Heart right ventricle (tissue), 16 donors: Measurements from ENCODE around the gene HMGCLL1. TPM values are rescaled to one million over a fixed set of nuclear protein-coding genes. Genes with fewer than 3 reads are reported as not detected.

Source experiments
- ATAC-seq, 8 donors: fragments of 200-7000 bp; cut with Tn5 transposase; one replicate each; pipeline ENCODE4 v1.9.1; 2020; ENCODE audit warnings: mild to moderate bottlenecking in 8 of 8, moderate library complexity in 8 of 8, moderate number of reproducible peaks in 1 of 8
- DNase-seq, 2 donors: peaks; one replicate each; pipeline ENCODE4 v3.0.0-alpha.2; 2020
- H3K27ac ChIP-seq, 10 donors: fragments of 200-600 bp; sonication (generic) in 2 of 10; one replicate each; pipeline versions ENCODE4 v1.5.0 to v1.8.0; 2020 to 2022; ENCODE audit warnings: mild to moderate bottlenecking in 3 of 10
- H3K27me3 ChIP-seq, 7 donors: fragments of 200-600 bp; one replicate each; pipeline ENCODE4 v1.8.0; 2021 to 2022; ENCODE audit warnings: mild to moderate bottlenecking in 2 of 7
- H3K36me3 ChIP-seq, 9 donors: fragments of 200-600 bp; sonication (generic) in 1 of 9; one replicate each; pipeline versions ENCODE4 v1.5.0 to v1.8.0; 2020 to 2022; ENCODE audit warnings: mild to moderate bottlenecking in 2 of 9
- H3K4me1 ChIP-seq, 9 donors: fragments of 200-600 bp; sonication (generic) in 1 of 9; one replicate each; pipeline versions ENCODE4 v1.5.0 to v1.8.0; 2020 to 2022; ENCODE audit warnings: mild to moderate bottlenecking in 4 of 9
- H3K4me3 ChIP-seq, 10 donors: fragments of 200-600 bp; sonication (generic) in 2 of 10; one replicate each; pipeline versions ENCODE4 v1.5.0 to v1.8.0; 2020 to 2022; ENCODE audit warnings: mild to moderate bottlenecking in 7 of 10, moderate library complexity in 2 of 10
- H3K9me3 ChIP-seq, 11 donors: fragments of 200-600 bp in 10 of 11; sonication (generic) in 2 of 11; one replicate each; pipeline versions ENCODE4 v1.5.0 to v1.8.0; 2013 to 2022; ENCODE audit warnings: mild to moderate bottlenecking in 2 of 11, control low read depth in 1 of 11, moderate library complexity in 1 of 11
- CTCF ChIP-seq, 9 donors: fragments of 200-600 bp; sonication (generic) in 2 of 9; IDR thresholded peaks; one replicate each; pipeline versions ENCODE4 v1.5.0 to v1.8.0; 2021 to 2022; ENCODE audit warnings: antibody characterized with exemption in 9 of 9, mild to moderate bottlenecking in 5 of 9, moderate library complexity in 1 of 9
- WGBS, 2 donors: extraction: QIAGEN DNeasy Blood & Tissue Kit; methylation state at CpG; one replicate each; pipeline ENCODE4 v1.1.7; 2013; ENCODE audit warnings: inconsistent platforms in 1 of 2; 5-methylcytosine and 5-hydroxymethylcytosine counted together
- intact Hi-C, 10 donors: fragments of 100-400 bp; cut with DNase I; formaldehyde crosslinking; loops; one replicate each; pipeline versions ENCODE4 v1.11.1 to v1.14.2; 2022
- polyA plus RNA-seq, 2 donors: library from polyadenylated mRNA; stranded (reverse); fragments of 200-250 nt; gene quantifications; one replicate each; pipeline ENCODE4 v1.2.3, GENCODE V29; 2013
- total RNA-seq, 10 donors: library from RNA; stranded (reverse); fragmentation: NEBNext Ultra II Directional in 3 of 10; extraction: Animal tissue kit (Norgen Biotek cat#: 25700) in 3 of 10; gene quantifications; one replicate each; pipeline versions ENCODE4 v1.2.1 to v1.2.4, GENCODE V29; 2021 to 2023
- donor health status: Arrhythmogenic right ventricular cardiomyopathy.
- donor health status: ischemic (EF 13 %, LVEDD 7.1; RV severe dilation, severe dysfunction).
- donor health status: healthy with polysubstance abuse.
- donor health status: DM: no; HTN: yes; CAD: no.
- donor health status: DM: no; HTN: no; CAD: no.
- donor health status: ischemic (EF 25% LVEDD 6.9; RV normal size, moderate dysfunction).
- donor health status: ischemic (EF 25% LVEDD 5.7; RV mildly dilated, moderate dysfunction).
- donor health status: healthy.
- donor health status: DM: yes; HTN: yes; CAD: no.
- donor health status: Ischemic cardiomyopathy.
- donor health status: ischemic (EF 35%, LVEDD 5.7; RV mildly dilated, moderate dysfunction).
- donor health status: nonischemic (EF 11% LVEDD 7.7; RV severe dilation, severe dysfunction).
- donor health status: DM: yes; HTN: yes; CAD: no.
- donor health status: PGD.
- donor health status: ischemic (EF 29% LVEDD 5.4; RV normal size, mild dysfunction).
- donor health status: nonischemic (EF 23%, LVEDD 6.1; RV moderate dilation, normal function).

Gene HMGCLL1
- total and polyA plus RNA-seq, 12 donors: 0.35 to 2.6 (median 1.1) TPM

DNA sequence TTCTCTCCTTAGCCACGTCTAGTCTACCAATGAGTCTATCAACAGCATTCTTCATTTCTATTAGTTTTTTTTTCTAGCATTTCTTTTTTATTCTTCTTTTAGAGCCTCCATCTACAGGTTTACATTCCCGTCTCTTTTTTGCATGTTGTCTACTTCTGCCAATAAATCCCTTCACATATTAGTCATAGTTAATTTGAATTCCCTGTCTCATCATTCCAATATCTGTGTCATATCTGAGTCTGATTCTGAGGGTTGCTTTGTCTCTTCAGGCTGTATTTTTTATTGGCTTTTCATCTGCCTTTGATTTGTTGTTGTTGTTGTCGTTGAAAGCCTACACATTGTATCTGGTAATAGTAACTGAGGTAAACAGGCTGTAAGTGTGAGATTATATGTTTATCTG lies 104.6 kb downstream of the HMGCLL1 start:
- no peaks in the 10 kb centered on the region for H3K4me1 ChIP-seq
- peaks cover 0 to 8% (median 0%) of the 10 kb centered on the region in 11 donors for H3K9me3 ChIP-seq
- intact Hi-C loops: no loop called here
- H3K4me3 ChIP-seq: no peak overlapping the region
- no peak overlapping the region for H3K27ac ChIP-seq
- WGBS, 2 donors: 83 to 91% methylated on average over 3 of the region's 3 CpGs
- no peak for DNase-seq
- ATAC-seq: no peak
- H3K27me3 ChIP-seq: no peaks in the 10 kb centered on the region
- no peaks in the 10 kb centered on the region for H3K36me3 ChIP-seq
- no peak for TF ChIP-seq CTCF (IDR thresholded peaks at IDR 0.05)

- H3K4me3 ChIP-seq: no peak overlapping the region
- H3K9me3 ChIP-seq: peaks cover 0 to 8% (median 0%) of the 10 kb centered on the region in 11 donors
- no peak overlapping the region for H3K27ac ChIP-seq
- ATAC-seq (no peak), DNase-seq (no peak)
- no peaks in the 10 kb centered on the region for H3K4me1 ChIP-seq
- intact Hi-C loops: no loop called here
- TF ChIP-seq CTCF (IDR thresholded peaks at IDR 0.05): no peak
- H3K27me3 ChIP-seq: no peaks in the 10 kb centered on the region
- no peaks in the 10 kb centered on the region for H3K36me3 ChIP-seq
- WGBS, 2 donors: 95 to 96% methylated on average over 1 of the region's 1 CpG
These were observed 105.3 kb downstream of the HMGCLL1 start for GRCh38 chr6:55473722-55474121.

- Histone ChIP-seq H3K36me3 (no peaks in the 10 kb centered on the region), H3K4me1 (no peaks in the 10 kb centered on the region), H3K27ac (peak overlapping the region in 4 of 10 donors; percentile 12 to 64 (median 34)), H3K4me3 (no peak overlapping the region), H3K27me3 (no peaks in the 10 kb centered on the region), H3K9me3 (peaks cover 0 to 8% (median 0%) of the 10 kb centered on the region in 11 donors)
- DNase-seq (peak in 1 of 2 donors; percentile 20), ATAC-seq (peak in 7 of 8 donors; percentile 28 to 65 (median 44))
- TF ChIP-seq CTCF (IDR thresholded peaks at IDR 0.05): no peak
- WGBS, 2 donors: 41 to 60% methylated on average over 5 of the region's 5 CpGs
- intact Hi-C loops: no loop called here
These were observed 109.0 kb downstream of the HMGCLL1 start for GRCh38 chr6:55469951-55470366.

GRCh38 chr6:55456016-55456415 lies 123.0 kb downstream of the HMGCLL1 start:
- H3K36me3 ChIP-seq: no peaks in the 10 kb centered on the region
- no peak for TF ChIP-seq CTCF (IDR thresholded peaks at IDR 0.05)
- no peak for DNase-seq
- H3K27ac ChIP-seq: no peak overlapping the region
- H3K4me1 ChIP-seq: no peaks in the 10 kb centered on the region
- ATAC-seq: no peak
- H3K27me3 ChIP-seq: no peaks in the 10 kb centered on the region
- no peak overlapping the region for H3K4me3 ChIP-seq
- WGBS, 2 donors: 86 to 91% methylated on average over 3 of the region's 3 CpGs
- intact Hi-C loops: loop anchor here in 2 of 10 donors (10.0 kb wide), 1 partner anchor 109 kb away; no protein-coding TSS in a partner anchor
- H3K9me3 ChIP-seq: no peaks in the 10 kb centered on the region
